Uterus (tissue), 2 donors: Measurements from ENCODE around the gene NDFIP2.

Experiments
- POLR2A ChIP-seq, 2 donors: fragments of 450-650 bp; IDR thresholded peaks; one replicate each; pipeline ENCODE4 v1.6.1; 2016; ENCODE audit warnings: antibody characterized with exemption in 2 of 2, mild to moderate bottlenecking in 1 of 2, moderate library complexity in 1 of 2
- TF ChIP-seq, protein P1 (sequence below), 4 experiments: fragments of 200-600 bp in 2 of 4; fragments of 450-650 bp in 2 of 4; sonication (generic) in 2 of 4; IDR thresholded peaks; one replicate each; pipeline ENCODE4 v1.5.1; 2016 to 2019; ENCODE audit warnings: antibody characterized with exemption in 4 of 4, mild to moderate bottlenecking in 2 of 4, moderate library complexity in 1 of 4

- TF ChIP-seq, protein P1, sequence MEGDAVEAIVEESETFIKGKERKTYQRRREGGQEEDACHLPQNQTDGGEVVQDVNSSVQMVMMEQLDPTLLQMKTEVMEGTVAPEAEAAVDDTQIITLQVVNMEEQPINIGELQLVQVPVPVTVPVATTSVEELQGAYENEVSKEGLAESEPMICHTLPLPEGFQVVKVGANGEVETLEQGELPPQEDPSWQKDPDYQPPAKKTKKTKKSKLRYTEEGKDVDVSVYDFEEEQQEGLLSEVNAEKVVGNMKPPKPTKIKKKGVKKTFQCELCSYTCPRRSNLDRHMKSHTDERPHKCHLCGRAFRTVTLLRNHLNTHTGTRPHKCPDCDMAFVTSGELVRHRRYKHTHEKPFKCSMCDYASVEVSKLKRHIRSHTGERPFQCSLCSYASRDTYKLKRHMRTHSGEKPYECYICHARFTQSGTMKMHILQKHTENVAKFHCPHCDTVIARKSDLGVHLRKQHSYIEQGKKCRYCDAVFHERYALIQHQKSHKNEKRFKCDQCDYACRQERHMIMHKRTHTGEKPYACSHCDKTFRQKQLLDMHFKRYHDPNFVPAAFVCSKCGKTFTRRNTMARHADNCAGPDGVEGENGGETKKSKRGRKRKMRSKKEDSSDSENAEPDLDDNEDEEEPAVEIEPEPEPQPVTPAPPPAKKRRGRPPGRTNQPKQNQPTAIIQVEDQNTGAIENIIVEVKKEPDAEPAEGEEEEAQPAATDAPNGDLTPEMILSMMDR (IDR thresholded peaks at IDR 0.05) = no peak
- no peak for TF ChIP-seq POLR2A (IDR thresholded peaks at IDR 0.05)
Observed at GRCh38 chr13:79451500-79451962, 29.4 kb upstream of the NDFIP2 start.
